Measurements from ENCODE around the gene TRAF4. TPM values are rescaled to one million over a fixed set of nuclear protein-coding genes. Genes with fewer than 3 reads are reported as not detected.

The TRAF4 gene
- total and polyA plus RNA-seq, 2 experiments from 2014 or later = 66.2 to 99.5 TPM

- H3K9me3 ChIP-seq (ENCODE audit: low read depth) = no peaks in the 10 kb centered on the region
- DNase-seq (ENCODE audit: low spot score) = peak; percentile 96
- H3K4me3 ChIP-seq = no peak overlapping the region
- WGBS (ENCODE audit: low lambda C conversion rate, missing lambda C conversion rate) = 51% methylated on average over 20 of the region's 20 CpGs
- H2AFZ ChIP-seq = no peak overlapping the region
- TF ChIP-seq EZH2phosphoT487 (IDR thresholded peaks at IDR 0.05; ENCODE audit: low read depth, severe bottlenecking, unreplicated experiment) = no peak
- TF ChIP-seq CTCF (IDR thresholded peaks at IDR 0.05; ENCODE audit: poor library complexity) = peak; percentile 99
- TF ChIP-seq EZH2 (IDR thresholded peaks at IDR 0.05; ENCODE audit: borderline replicate concordance) = no peak
- H4K20me1 ChIP-seq (ENCODE audit: insufficient read depth, poor library complexity, severe bottlenecking) = peaks cover 49% of the 10 kb centered on the region
- H3K27ac ChIP-seq = peak overlapping the region; percentile 48
- no peaks in the 10 kb centered on the region for H3K36me3 ChIP-seq (replicated peaks; ENCODE audit: insufficient read depth, low read depth)
- no peaks in the 10 kb centered on the region for H3K27me3 ChIP-seq
- H3K4me1 ChIP-seq (ENCODE audit: insufficient read depth) = peaks cover 23% of the 10 kb centered on the region
- no peak overlapping the region for H3K4me2 ChIP-seq
- H3K9me2 ChIP-seq (replicated peaks; ENCODE audit: insufficient read depth) = no peaks in the 10 kb centered on the region
- peaks cover 49% of the 10 kb centered on the region for H3K79me2 ChIP-seq
These were observed 6.6 kb downstream of the TRAF4 start for GRCh38 chr17:28750178-28751047.

- H3K27ac ChIP-seq = no peak overlapping the region
- H3K36me3 ChIP-seq (replicated peaks; ENCODE audit: insufficient read depth, low read depth) = no peaks in the 10 kb centered on the region
- H3K4me3 ChIP-seq = no peak overlapping the region
- no peaks in the 10 kb centered on the region for H3K9me2 ChIP-seq (replicated peaks; ENCODE audit: insufficient read depth)
- H3K27me3 ChIP-seq = no peaks in the 10 kb centered on the region
- no peak overlapping the region for H3K4me2 ChIP-seq
- no peak overlapping the region for H2AFZ ChIP-seq
- DNase-seq (ENCODE audit: low spot score) = no peak
- H3K79me2 ChIP-seq = peaks cover 39% of the 10 kb centered on the region
- 96% methylated on average over 10 of the region's 10 CpGs for WGBS (ENCODE audit: low lambda C conversion rate, missing lambda C conversion rate)
- peaks cover 11% of the 10 kb centered on the region for H3K4me1 ChIP-seq (ENCODE audit: insufficient read depth)
- H4K20me1 ChIP-seq (ENCODE audit: insufficient read depth, poor library complexity, severe bottlenecking) = peaks cover 36% of the 10 kb centered on the region
- no peaks in the 10 kb centered on the region for H3K9me3 ChIP-seq (ENCODE audit: low read depth)
- no peak for TF ChIP-seq EZH2 (IDR thresholded peaks at IDR 0.05; ENCODE audit: borderline replicate concordance)
- TF ChIP-seq EZH2phosphoT487 (IDR thresholded peaks at IDR 0.05; ENCODE audit: low read depth, severe bottlenecking, unreplicated experiment) = no peak
- TF ChIP-seq CTCF (IDR thresholded peaks at IDR 0.05; ENCODE audit: poor library complexity) = no peak
These were observed 8.0 kb downstream of the TRAF4 start for GRCh38 chr17:28751600-28752366.

GRCh38 chr17:28755486-28755885 lies 11.7 kb downstream of the TRAF4 start:
- Histone ChIP-seq H3K27me3 (no peaks in the 10 kb centered on the region), H2AFZ (no peak overlapping the region), H3K27ac (no peak overlapping the region)

More at GRCh38 chr17:28755486-28755885, 11.7 kb downstream of the TRAF4 start:
- Histone ChIP-seq H3K4me1 (ENCODE audit: insufficient read depth) (no peaks in the 10 kb centered on the region), H3K4me2 (no peak overlapping the region), H3K36me3 (replicated peaks; ENCODE audit: insufficient read depth, low read depth) (no peaks in the 10 kb centered on the region), H3K4me3 (no peak overlapping the region), H3K9me2 (replicated peaks; ENCODE audit: insufficient read depth) (no peaks in the 10 kb centered on the region), H4K20me1 (ENCODE audit: insufficient read depth, poor library complexity, severe bottlenecking) (peaks cover 10% of the 10 kb centered on the region), H3K9me3 (ENCODE audit: low read depth) (no peaks in the 10 kb centered on the region), H3K79me2 (peaks cover 17% of the 10 kb centered on the region)
- TF ChIP-seq CTCF (IDR thresholded peaks at IDR 0.05; ENCODE audit: poor library complexity) (no peak), EZH2phosphoT487 (IDR thresholded peaks at IDR 0.05; ENCODE audit: low read depth, severe bottlenecking, unreplicated experiment) (no peak), EZH2 (IDR thresholded peaks at IDR 0.05; ENCODE audit: borderline replicate concordance) (no peak)
- whole genome bisulfite sequencing (ENCODE audit: low lambda C conversion rate, missing lambda C conversion rate) = 93% methylated on average over 7 of the region's 7 CpGs
- no peak for DNase-seq (ENCODE audit: low spot score)
